NCI-H82 (cell line): ENCODE data around the gene CTDP1.
"Not testable (repeated sequence)": the region's sequence is repeated elsewhere in the genome, so short reads cannot be mapped to it uniquely, and the experiment has no call there.

Experiments
- DNase-seq: peaks from one replicate; lab custom pipeline; 2025; lab: John Stamatoyannopoulos, UW

CTDP1 gene

DNA sequence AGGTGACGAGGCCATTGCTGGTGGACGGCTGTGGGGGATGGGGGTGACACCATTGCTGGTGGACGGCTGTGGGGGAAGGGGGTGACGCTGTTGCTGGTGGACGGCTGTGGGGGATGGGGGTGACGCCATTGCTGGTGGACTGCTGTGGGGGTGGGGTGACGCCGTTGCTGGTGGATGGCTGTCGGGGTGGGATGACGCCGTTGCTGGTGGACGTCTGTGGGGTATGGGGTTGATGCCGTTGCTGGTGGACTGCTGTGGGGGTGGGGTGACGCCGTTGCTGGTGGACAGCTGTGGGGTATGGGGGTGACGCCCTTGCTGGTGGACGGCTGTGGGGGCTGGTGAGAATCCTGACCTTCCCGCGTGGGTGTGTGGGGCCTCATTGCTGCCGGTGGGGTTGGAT lies 47.1 kb downstream of the CTDP1 start:
- DNase-seq, result no peak

DNA sequence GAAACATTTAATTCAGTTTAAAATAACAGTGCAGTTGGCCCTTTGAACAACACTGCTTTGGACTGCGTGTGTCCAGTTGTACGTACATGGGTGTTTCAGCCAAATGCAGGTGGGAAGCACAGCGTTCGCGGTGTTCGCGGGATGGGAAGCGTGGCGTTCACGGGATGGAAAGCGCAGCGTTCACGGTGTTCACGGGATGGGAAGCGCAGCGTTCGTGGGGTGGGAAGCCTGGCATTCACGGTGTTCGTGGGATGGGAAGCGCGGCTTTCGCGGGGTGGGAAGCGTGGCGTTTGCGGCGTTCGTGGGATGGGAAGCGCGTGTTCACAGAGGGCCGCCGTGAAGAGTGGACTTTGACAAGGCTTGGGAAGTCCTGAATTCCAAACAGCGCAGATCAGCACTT lies 47.6 kb downstream of the CTDP1 start:
- no peak for DNase-seq

DNA sequence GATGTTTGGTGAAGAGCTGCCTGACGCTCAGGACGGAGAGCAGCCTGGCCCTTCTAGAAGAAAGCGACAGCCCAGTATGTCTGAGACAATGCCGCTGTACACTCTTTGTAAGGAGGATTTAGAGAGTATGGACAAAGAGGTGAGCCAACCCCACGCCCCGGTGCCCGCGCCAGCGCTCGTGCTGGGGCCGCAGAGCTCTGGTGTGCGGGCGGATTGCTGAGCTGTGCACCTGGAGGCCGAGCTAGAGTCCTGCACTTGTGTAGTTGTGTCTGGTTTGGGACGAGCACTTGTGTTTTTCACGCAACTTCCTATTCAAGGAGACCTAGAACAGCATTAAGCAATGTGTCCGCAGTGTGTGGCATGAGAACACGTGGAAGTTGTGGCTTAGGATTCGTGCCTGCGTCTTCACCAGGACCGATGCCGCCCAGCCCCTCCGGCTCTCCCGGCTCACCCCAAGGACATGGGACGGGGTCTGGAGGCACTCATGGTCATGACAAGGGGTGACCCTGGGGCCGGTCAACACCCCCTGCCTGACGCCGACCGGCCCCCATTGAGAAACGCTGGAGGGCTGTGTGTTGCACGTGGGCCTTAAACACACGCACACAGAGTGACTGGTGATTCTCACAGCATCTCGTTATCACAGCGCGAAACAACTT lies 49.5 kb downstream of the CTDP1 start:
- DNase-seq, result no peak

DNA sequence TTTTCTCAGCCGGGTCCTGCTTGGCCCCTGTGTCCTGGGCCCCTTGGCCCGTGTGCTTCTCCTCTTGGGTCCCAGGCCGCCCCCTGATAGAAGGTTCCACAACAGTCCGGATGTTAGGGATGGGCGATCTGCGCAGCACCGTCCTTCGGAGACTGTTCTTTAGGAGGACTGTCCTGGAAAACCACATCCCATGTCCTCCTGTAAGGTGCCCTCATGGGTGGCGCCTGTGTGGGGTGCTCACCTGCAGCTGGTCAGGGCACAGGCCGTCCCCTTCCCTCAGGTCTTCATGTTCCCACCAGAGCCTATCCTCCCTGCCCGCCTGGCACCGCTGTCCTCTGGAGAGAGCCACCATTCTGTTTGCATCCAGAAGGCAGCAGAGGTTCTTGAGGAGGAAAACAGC lies 50.0 kb downstream of the CTDP1 start:
- no peak for DNase-seq

DNA sequence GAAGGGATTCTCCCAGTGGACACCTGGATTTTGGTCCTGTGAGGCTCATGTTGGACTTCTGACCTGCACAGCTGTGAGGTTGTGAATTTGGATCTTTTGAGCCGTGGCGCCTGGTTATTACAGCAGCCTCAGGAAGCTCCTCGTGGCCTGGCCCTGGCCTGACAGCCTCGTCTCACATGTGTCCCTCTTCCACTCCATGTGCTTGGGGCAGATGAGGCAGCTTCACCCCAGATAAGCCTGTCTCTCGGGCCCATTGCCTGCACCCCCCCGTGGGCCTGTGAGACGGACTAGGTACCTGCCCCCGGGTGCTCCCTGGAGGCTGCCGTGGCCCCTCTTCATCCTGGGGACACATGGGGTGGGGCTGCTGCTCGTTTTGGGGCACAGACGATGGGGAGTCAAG lies 51.2 kb downstream of the CTDP1 start:
- DNase-seq, result no peak

DNA sequence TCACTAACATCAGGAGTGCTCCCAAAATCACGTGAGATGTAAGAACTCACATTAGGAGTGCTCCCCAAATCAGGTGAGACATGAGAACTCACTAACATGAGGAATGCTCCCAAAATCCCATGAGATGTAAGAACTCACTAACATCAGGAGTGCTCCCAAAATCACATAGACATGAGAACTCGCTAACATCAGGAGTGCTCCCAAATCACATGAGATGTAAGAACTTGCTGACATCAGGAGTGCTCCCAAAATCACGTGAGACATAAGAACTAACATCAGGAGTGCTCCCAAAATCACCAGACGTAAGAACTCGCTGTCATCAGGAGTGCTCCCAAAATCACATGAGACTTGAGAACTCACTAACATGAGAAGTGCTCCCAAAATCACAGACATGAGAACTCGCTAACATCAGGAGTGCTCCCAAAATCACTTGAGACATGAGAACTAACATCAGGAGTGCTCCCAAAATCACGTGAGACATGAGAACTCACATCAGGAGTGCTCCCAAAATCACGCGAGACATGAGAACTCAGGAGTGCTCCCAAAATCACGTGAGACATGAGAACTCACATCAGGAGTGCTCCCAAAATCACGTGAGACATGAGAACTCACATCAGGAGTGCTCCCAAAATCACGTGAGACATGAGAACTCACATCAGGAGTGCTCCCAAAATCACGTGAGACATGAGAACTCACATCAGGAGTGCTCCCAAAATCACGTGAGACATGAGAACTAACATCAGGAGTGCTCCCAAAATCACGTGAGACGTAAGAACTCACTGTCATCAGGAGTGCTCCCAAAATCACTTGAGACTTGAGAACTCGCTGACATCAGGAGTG lies 52.5 kb downstream of the CTDP1 start:
- not testable (repeated sequence) for DNase-seq

DNA sequence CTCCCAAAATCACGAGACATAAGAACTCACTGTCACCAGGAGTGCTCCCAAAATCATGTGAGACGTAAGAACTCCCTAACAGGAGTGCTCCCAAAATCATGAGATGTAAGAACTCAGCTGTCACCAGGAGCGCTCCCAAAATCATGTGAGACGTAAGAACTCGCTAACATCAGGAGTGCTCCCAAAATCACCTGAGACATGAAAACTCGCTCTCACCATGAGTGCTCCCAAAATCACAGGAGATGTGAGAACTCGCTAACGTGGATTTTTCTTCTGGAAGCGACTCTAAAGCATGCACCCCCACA lies 53.1 kb downstream of the CTDP1 start:
- no peak for DNase-seq

DNA sequence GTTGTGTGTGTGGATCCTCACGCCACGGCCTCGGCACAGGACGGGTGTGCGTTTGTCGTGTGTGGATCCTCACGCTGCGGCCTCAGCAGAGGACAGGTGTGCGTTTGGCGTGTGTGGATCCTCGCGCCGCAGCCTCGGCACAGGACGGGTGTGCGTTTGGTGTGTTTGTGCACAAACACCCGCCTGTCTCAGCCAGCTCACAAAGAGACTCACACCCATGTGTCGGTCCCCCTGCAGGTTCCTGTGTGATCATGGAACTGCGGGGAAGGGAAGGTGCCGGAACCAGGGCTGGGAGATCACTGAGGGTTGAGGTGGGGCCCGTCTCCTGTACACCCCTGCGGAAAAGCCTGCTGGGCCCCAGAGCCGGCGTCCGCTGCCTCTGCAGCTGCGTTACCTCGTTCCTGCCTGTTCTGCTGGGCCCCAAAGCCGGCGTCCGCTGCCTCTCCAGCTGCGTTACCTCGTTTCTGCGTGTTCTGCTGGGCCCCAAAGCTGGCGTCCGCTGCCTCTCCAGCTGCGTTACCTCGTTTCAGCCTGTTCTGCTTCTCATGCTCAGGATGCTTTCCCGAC lies 53.6 kb downstream of the CTDP1 start:
- DNase-seq, result no peak

DNA sequence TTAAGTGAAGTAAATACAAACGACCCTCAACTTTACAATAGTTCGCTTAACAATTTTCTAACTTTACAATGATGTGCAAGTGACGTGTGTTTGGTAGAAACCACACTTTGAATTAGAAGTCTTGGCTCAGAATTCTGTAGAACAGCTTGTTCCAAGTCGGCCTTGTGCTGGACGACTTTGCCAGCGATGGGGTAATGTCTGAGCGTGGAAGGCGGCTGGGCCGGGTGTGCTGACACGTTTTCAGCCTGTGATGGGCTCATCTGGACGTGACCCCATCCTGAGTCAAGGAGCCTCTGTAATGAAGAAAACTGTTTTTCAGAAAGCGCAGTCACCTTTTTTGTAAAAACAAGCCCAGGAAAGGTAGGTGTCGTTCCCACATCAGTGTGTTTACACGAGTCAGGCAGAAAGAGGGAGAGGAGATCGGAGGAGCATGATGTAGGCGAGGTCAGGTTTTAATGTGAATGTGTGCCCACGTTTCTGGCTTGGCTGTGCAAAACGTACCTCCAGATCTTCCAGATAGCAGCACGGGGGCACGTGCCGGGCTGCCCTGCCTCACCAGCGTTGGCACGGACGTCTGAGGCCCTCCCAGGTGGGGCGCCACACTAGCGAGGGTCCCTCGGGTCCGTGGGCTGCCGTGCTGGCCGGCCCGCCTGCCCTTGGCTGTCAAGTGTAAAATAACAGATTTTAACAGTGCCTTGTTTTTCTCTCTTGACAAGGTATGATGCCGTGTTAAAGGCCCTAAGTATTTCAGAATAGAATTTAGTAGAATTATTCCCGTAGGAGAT lies 54.6 kb downstream of the CTDP1 start:
- DNase-seq, result no peak

DNA sequence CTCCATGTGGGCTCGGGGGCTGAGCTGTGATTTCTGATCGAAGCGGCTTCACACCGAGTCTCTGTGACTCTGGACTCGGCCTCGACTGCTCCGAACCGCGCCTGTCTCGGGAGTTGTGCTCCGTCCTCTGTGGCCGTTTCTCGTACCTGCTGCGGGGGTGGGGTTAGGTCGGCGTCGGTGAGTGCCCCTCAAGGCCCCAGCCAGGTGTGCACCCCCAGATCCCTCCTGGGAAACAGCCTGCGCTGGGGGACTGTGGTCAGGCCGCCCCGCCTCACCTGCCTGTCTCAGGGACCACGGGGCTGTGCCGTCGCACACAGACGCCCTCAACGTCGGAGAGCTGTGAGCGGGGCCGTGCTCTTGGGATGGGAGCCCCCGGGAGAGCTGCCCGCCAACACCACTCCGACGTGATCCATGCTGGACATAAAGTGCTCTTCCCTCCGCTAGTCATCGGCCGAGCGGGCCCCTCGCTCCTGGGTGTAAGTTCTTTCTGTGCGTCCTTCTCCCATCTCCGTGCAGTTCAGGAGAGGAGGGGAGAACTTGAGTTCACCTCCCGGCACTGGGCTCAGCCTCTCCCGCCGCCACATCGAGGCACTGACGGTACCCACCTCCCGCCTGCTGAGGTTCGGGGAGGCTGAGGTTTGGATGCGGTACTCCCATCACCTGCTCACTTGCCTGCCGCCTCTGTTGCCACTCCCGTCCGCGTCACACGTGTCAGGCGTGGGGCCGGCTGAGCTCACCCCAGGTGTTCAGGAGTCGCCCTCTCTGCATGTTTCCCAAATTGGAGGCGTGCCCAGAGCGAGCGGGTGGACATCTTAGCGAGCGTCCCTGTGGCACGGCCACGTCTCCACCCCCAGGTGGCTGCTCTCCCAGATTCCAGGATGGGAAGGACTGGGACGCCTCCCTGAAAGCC lies 55.7 kb downstream of the CTDP1 start:
- DNase-seq, result no peak

DNA sequence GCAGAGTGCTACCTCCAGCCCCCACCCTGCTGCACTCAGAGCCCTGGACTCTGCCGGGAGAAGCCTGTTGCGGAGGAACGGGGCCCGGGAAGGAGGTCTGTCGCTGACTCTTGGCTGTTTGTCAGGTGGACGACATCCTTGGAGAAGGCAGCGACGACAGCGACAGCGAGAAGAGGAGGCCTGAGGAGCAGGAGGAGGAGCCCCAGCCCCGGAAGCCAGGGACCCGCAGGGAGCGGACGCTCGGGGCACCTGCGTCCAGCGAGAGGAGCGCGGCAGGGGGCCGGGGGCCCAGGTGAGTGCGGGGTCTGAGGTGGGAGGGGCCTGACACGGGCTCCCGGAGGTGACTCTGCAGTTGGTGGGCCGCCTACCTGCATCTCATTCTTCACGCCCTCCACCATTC lies 56.6 kb downstream of the CTDP1 start:
- no peak for DNase-seq

DNA sequence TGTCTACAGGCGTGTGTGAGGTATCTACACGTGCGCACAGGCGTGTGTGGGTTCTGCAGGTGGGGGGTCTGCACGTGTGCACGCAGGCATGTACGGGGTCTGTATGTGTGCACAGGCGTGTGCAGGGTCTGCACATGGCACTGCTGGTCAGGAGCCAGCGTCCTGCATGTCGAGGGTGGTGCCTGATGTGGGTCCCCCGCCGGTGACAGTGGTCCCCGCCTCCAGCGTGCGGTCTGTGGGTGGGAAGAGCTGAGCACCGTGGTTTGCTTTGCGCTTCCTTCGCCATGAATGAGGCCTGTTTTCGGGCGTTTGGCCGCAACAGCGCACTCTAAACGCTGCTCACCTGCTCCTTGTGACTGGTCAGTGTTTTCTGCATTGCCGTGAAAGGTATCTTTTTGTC lies 57.2 kb downstream of the CTDP1 start:
- DNase-seq, result no peak

DNA sequence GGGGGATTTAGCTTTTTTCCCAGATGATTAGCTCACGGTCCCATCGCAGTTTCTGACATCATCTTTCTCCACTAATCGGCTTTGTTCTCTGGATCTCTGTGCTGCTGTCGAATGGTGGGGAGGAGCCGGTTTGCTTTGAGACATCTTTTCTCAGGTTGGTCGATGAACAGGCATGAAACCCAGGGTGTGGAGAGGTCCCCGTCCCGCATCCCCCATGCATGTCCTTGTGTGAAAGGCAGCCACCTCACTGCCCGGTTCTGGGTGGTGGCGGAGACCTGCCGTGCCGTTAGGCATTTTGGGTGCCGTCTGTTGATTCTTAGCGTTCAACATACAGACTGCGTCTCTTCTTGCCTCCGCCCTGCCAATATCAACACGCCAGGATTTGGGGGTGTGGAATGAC lies 57.8 kb downstream of the CTDP1 start:
- no peak for DNase-seq

DNA sequence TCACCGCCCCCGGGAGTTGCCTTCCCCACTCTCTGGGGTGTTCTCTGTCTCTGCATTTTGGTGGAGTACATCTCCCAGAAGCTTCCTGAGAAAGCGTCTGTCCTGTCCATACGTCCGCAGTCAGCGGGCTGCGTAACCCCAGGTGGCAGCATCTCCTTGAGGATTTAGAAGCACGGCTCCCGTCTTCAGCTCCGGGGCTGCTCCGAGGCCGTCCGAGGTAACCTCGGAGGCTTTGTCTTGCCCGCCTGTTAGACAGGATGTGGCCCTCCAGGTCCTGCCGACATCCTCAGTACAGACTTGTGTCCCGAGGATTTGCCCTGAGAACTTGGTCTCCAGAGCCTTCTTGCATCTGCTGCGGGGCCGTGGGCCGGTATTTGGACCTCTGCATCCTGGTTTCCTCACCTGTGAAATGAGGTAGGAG lies 58.4 kb downstream of the CTDP1 start:
- no peak for DNase-seq

DNA sequence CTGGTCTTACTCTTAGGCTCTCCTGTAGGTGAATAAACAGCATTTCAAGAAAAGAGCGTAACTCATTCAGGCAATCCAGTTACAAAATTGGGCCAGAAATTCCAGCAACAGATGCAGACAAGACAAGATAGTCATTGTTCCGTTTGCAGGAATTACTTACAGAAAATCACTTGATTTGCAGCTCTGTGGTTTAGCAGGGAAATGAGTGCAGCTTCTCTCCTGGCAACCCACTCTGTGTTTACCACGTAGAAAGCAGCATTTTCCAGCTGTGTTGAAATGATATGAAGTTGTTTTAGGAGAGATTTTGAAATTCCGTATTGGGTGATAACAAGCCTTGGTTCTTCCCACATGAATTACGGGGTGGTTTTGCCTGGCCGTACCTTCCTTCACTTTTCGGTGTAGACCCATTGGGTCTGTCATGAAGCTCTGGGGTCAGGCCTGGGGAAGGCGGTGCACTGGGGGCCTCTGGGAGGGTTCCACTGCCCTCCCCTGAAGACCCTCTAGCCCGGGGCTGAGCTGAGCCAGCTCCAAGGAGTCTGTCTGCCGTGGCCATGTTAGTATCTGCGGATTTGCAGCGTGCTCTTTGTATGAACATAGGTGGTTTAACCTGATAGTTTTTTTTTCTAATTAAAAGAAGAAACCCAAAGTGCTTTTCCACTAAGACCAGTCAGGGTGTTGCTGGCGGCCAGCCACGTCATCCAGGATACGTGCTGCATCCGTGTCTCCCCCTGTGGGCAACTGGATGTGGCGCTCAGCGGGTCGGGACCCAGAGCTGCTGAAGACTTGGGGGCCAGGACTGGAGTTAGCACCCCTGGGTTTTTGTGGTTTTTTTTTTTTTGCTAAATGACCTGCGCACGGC lies 59.2 kb downstream of the CTDP1 start:
- DNase-seq, result no peak

DNA sequence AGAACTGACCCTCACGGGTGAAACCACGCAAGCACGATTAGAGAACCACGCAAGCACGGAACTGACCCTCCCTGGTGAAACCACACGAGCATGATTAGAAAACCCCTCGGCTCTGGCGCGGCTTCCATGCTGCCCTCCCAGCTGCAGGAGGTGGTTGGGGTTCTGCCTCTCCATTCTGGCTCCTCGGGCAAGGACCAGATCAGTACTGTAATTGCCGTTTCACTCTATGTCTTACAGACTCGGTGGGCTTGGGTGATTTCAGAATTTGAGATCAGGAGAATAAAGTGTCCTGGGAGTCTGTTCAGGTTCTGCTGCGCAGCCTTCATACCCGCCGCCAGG lies 59.8 kb downstream of the CTDP1 start:
- no peak for DNase-seq

DNA sequence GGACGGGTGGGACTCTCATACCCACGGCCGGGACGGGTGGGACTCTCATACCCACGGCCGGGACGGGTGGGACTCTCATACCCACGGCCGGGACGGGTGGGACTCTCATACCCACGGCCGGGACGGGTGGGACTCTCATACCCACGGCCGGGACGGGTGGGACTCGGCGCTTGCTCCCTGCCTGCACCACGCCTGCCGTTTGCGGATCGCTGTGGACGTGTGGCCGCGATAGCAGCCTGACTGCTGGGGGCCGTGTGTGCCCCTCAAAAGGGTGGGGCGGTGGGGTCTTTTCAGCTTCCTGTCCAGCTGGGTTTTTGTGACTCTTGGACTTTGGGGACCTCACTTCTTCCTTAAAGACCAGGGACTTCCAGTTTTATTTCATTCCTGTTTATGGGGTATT lies 60.4 kb downstream of the CTDP1 start:
- DNase-seq, result not testable (repeated sequence)

DNA sequence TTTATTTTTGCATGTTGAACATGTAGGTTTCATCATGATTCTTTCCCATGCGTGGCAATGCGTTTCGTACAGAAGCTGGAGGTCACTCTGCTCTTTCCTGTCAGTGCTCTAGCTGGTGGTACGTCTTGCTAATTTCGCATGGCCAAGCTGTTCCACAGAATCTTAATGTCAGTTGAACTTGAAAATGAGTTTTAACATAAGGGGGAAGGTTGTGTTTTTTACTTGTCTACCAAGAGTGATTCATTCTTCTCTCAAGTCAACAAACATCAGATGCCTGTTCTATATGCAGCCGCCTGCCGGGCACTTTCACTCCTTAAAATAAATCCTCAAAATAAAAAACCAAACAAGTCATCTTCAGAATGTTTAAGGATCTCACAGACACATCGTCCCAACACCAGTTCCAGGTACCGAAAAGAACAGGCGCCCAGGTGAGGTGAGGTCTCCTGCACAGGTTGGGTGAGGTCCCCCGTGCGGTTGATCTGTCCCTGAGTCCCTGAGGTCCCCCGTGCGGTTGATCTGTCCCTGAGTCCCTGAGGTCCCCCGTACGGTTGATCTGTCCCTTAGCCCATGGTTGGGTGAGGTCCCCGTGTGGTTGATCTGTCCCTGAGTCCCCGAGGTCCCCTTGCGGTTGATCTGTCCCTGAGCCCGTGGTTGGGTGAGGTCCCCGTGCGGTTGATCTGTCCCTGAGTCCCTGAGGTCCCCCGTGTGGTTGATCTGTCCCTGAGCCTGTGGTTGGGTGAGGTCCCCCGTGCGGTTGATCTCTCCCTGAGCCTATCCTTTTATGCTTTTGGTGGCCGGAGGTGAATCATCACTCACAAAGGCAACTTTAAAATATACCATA lies 61.1 kb downstream of the CTDP1 start:
- no peak for DNase-seq

DNA sequence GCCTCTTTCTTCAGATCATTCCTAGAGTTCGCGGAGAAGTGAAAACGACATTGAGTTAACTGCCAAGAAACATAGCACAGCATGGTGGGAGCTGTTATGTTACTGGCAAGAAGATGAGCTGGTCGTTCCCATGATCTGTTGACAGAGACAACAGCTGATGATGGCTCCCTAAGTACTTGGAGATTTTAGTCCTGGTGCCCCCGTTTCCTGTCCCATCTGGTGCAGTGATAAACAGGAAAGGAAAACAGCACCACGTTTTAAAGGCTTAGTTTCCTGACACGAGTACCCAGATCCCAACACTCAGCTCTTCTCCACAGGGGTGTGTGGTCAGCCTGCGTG lies 61.7 kb downstream of the CTDP1 start:
- DNase-seq, result peak; percentile 3

DNA sequence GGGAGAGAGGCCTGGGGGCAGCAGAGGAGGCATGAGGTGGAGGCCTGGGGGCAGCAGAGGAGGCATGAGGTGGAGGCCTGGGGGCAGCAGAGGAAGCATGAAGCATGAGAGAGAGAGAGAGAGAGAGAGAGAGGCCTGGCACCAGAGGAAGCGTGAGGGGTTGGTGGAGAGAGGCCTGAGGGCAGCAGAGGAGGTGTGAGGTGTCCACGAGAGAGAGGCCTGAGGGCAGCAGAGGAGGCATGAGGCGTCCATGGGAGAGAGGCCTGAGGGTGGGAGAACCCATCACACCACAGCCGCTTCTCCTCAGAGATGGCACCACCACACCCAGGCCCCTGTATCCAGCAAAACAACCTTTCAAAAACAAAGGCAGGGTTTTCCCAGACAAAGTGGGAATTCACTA lies 62.5 kb downstream of the CTDP1 start:
- no peak for DNase-seq
